Cerebellar cortex (tissue), 1 donor: ENCODE results near the gene SLC35G2.
"Not testable (repeated sequence)": the region's sequence is repeated elsewhere in the genome, so short reads cannot be mapped to it uniquely, and the experiment has no call there.

Experiments used
- DNase-seq: peaks from one replicate; pipeline ENCODE4 v3.0.0-alpha.2; 2015; ENCODE audit warnings: low spot score

SLC35G2 gene

DNA sequence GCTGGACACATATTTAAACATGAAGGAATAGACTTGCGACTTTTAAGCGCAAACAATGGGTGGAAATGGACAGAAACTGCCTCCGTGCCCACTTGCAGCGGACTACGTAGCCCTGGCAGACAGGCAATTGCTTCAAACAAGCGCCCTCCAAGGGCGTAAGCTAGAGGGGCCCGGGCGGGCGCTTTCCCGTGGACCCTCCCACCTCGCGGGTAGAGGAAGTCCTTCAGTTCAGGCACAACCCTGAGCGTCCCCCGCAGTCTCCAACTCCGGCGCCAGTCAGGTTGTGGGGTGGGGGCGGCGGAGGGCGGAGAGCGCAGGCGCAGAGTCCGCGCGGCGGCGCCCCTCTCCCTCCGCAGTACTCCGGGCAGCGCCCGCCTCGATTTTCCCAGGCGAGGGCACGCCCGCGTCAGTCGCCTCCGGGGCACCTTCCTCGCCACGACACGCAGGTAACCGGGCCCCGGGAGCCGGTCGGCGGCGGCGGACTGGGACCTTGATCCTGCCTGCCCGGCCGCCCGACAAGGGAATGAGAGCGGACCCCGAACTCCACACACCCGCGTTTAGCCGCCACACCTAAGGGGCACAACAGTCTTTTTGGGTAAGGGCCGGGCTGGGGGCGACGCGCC, at the start of gene SLC35G2:
SLC35G2 (plus strand) TSS at position 358 of the 623 bp plus-strand sequence. CDS start 35,335 bp downstream, outside the sequence.
- DNase-seq = peak; percentile 79

DNA sequence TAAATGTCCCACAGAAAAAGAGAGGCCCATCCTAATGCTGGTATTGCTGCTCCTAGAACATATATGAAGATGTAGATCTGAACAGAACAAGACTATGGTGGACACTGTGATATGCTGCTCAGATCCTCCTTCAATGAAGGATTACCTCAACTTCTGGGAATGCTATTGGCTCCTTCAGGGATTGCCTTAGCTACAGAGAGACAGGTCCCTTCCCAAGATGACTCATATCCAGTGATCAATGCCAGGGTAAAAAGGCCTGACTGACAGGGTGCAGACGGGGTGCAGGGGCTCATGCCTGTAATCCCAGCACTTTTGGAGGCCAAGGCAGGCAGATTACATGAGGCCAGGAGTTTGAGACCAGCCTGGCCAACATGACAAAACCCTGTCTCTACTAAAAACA, 46.2 kb upstream of the SLC35G2 start:
- DNase-seq = no peak

DNA sequence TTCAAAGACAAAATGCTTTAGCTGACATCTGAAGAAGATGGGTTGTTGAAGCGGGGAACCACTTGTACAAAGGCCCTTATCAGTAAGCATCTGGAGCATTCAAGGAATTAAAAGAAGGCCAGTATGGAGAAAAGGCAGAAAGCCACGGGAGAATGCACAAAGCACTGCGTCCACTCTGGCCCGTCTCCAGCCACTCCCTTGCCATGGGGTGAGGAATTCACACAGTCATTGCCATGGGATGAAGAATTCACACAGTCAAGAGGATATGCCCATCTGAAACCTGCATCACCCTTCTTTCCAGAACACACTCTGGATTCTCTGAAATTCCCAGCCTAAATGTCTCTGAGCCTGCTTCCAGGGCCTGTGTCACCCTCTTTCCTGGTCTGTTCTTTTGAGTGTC, 40.1 kb upstream of the SLC35G2 start:
- no peak for DNase-seq

DNA sequence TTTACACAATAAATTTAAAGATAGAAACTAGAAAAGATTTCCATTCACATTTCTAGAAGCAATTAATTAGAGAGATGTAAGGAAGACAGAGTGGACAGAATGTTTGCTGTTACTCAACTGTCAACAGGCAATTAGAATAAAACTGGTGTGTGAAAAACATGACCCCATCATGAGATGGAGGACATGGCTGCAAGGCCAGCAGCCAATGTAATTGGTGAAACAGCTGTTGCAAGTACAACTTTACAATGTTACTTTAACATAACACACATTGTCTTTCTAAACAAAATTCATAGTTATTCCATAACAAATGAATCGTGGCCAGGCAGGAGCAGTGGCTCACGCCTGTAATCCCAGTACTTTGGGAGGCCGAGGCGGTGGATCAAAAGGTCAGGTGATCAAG, 38.2 kb upstream of the SLC35G2 start:
- no peak for DNase-seq

DNA sequence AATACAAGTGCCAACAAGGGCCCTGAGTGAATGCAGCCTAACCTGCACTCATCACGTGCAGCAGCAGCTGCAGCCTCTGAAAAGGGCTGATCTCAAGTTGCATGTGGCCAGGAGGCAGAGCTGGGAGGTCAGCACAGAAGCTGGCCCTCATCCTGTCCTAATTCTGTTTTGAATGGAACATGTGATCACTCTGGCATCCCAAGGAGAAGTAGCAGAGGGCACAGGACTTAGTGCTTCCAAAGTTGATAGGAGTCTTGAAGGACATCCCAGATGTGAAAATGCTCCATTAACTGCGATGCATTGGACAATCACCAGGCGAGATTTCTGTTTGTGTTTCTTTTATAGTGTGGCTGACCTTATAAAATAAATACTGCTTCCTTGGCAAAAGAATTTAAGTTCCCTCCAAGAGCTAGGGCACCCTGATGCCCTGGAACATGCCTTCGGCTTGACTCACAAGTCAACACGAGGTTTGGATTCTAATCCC, 35.2 kb upstream of the SLC35G2 start:
- no peak for DNase-seq

DNA sequence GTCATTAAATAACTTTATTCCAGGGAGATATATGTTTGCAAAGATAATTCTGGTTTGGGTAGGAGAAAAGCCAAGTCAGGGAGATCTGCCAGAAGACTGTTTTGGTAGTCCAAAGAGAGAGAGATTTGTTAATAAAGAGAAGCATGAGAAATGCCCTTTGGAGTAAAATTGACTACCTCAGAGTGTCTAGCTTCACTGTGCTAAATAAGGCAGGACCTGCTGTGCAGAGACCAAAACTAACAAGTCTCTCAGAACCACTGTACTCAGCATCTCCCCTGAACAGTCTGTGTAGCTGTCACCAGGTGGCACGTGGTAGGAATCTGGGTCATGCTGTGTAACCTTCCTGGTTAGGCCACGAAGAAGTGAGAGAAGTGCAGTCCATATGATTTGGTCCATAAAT, 31.6 kb upstream of the SLC35G2 start:
- DNase-seq = peak; percentile 82

DNA sequence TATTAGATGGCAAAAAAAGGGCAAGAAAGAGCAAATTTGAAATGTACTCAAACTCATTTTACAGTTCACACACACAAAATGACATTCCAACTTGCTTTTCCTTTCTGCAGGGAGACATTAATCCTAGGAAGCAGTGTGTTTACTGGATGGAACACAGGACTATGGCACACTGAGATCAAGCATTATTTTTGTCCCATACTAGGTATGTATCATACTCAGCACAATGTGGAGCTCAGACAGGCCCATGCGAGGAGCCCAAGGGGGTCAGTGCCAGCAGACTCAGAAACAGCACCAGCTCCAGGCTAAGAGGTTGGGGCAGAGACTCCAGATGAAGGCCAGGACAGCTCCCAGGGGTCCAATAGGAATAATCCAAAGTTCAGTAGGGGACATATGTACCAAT, 30.8 kb upstream of the SLC35G2 start:
- no peak for DNase-seq

DNA sequence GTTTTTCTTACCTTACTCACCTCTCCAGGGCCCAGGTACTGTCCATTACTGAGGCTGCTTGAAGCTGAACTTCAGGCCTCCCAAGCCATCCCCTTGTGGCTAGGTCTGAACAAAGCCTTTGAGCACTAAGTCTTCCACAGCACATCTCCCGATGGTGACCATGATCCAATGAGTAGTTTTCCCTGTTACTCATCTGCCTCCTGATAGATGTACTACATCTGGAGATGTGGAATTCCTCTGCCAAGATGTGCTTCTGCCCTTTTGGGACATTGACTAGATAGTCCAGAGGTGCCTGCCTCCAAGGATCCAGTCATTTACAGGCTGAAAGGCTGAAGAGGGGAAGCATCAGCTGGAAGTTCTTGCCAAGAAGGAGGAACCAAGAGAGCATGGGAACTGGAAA, 28.9 kb upstream of the SLC35G2 start:
- DNase-seq = no peak

DNA sequence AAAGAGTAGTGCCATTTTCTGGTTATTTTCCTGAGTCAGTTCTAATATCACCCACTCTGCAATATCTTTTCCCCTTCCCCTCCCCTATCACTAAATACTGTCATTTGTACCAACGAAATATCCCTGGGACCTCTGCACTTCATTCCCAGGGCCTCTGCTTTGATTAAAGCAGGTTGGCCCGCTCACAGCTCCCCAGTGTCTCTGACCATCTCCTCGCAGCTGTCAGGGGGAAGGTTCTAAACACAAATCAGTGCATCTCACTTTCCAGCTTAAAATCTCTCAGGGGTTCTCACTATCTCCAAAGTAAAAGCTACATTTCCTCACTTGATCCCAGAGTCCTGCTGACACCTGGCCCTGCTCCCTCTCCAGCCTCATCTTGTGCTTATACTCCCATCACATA, 28.1 kb upstream of the SLC35G2 start:
- DNase-seq = peak; percentile 74

DNA sequence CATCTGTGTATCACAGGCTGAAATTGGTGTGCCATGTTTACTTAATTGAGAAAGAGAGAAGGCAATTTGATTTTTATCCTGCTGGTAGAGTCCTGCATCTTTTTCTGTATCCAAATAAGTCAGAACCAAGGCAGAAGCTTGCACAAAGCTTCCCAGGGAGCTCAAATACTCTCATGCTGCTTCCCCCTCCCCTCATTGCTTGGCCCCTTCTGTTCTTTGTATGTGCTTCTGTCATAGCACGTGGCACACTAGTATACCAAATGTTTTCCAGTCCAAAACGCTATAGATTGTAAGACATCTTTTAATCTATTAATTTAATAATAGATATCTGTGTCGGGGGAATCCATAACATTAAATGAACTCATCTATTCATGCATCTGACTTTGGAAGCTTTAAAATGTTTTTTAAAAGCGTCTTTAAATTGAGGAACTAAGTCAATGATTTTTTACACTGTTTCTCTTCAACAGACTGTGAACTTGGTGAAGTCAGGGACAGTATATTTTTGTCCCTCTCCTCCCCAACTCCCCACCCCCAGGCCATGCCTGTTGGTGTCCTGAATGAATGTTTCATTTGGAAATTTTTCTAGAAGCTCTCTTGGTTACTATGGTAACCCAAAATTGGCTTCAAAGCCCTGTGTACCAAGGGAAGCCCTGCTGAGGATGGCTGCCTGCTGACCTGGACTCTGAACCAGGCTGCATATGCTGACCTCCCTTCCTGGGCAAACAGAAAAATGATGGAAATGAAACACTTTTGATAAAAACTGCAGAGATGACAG, 26.2 kb upstream of the SLC35G2 start:
- DNase-seq = peak; percentile 97

DNA sequence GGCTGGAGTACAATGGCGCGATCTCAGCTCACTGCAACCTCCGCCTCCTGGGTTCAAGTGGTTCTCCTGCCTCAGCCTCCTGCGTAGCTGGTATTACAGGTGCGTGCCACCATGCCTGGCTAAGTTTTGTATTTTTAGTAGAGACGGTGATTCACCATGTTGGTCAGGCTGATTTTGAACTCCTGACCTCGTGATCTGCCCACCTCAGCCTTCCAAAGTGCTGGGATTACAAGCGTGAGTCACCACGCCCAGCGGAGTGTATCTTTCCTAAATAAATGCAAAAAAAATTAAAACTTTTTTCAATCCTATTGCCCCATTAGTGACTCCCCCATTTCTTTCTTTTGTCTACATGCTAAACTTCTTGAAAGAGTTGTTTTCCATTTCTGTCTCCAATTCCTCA, 17.8 kb upstream of the SLC35G2 start:
- DNase-seq = not testable (repeated sequence)

DNA sequence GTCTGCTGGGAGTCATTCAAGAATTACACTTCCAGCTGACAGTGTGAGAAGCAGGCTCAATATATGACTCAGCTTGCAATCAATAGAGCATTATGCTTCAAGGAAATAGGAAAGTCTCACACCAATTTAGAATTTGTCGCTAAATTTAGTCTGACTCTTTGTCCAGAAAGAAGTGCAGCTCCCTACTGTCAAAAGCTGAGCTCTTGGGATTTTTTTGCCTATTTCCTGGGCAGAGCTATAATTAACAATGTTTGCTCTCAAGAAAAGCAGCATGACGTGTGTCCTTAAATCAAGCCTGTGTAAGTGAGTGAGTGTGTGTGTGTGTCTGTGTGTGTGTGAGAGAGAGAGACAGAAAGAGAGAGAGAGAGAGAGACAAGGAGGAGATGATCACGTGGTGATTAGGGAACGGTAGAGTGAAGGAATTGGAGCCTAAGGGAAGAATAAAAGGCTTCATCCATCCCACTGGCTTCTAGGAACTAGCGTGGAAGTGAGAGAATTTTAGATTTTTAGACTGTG, 16.4 kb upstream of the SLC35G2 start:
- no peak for DNase-seq

DNA sequence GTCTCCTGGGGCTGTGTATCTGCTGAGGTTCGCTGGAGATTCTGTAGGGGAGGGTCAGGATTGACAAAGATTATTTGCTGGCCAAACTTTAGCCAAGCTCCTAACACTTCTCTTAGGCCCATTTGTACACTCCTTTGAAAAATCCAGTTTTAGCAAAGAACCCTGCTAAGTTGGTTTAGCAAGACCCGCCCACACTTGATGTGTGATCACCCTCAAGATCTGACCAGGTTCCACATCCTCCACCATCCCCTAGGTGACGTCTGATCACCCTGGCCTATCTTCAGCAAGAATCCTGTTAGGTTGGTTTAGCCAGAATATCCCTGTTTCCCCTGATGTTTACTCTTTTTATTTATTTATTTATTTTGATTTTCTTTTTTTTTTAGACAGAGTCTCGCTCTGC, 14.8 kb upstream of the SLC35G2 start:
- no peak for DNase-seq

DNA sequence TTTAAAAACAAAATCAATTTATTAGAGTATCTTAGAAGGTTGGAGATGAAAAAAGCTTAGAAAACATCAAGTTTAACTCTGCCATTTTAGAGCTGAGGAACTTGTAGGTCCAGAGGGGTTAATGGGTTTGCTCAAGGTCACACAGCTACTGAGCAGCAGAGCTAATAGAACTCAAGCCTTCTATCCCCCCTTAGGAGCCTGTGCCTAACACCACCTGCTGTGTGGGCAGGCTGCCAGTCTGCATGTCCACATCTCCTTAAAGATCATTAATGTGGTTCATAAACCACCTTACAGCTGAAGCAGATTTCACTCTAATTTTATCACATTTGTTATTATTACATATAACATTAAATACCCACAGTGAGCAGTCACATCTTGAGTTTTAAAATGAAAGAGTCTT, 14.1 kb upstream of the SLC35G2 start:
- no peak for DNase-seq

DNA sequence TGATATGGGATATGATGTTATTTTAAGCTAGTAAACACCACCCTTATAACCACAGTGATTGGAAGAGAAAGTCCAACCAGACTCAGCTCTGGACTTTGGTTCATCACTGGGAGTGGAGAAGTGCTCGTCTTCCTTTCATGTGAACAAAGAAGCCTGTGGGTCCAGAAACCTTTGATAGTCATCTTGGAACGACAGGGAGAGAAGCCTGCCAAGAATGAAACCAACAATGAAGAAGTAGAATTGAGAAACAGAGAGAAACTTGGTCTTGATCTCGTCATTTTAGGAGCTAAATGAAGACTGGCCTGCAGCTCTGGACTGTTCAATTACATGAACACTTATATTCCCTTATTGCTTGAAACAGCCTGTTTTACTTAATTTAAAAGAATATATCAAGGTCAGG, 13.1 kb upstream of the SLC35G2 start:
- DNase-seq = no peak

DNA sequence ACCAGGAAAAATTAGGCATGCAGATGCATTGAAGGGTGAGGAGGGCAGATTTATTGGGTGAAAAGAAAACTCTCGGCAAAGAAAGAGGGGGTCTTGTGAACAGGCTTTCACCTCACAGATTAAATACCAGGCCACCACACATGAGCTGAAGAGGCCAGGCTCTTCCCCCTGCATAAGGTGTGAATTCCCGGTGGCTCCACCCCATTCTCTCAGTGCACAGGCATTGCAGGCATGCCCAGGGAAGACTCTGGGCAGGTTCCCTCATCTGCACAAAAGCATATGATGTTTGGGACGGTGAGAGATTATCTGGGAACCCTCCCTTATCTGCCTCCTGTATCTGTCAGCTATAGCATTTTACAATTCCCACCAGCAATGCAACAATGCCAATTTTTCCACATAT, 7.2 kb upstream of the SLC35G2 start:
- DNase-seq = no peak

DNA sequence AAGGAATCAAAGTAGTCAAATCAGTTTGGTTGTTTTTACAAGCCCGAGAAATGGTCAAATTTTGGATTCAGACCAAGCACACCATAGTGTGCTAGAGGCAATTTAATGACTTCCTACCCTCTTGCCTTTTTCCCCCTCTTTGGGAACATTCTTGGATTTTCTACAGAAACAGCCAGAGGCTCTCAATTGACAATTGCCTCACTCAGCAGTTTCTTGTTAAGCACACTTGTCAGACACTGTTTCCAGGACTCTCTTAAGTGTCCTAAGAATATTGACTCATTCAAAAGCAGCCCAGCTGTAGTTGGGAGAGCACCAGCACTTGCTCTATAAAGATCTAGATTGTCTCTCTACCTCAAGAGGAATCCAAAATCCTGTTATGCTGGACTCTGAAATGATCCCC, 1.5 kb upstream of the SLC35G2 start:
- peak; percentile 30 for DNase-seq

DNA sequence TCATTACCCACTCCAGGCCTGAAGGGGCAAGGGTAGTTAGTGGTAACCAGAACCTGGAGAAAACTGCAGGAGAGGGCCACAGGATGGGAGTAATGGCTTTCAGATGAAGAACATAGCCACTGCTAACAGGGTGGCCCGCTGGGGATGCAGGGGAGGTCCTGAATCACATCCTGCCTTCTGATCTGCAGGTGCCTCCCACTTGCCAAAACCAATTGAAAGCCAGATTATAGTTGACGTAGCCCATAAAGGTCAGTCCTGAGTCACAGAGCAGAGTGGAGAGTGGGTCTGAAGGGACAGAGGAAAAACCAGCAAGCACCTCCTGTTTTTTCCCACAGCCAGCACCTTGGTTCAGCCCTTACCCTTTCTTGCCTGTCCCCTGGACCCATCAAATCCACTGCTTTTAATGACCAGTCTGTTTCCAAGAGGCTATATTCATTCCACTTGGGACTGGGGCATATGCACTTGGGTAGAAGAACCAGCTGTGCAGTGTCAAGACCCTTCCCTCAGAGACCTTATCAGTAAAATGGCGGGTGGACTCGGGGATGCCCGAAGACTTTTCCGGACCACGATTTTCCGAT, 646 bp upstream of the SLC35G2 start:
- DNase-seq = peak; percentile 84

DNA sequence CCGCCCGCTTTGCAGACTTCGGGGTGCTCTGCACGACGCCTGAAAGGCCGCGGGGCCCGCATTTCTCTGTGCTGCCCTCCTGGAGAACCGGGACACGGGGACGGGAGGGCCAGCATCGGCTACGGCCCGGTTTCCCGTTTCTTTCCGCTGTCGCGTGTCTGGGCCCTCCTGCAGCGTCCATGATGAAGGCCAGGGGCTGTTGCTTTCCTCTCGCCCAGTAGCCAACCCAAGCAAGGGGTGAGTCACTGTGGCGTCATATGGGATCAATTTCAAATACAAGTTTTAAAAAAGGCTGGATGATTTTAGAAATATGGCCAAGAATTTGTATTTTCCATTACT, 435 bp downstream of the SLC35G2 start:
- peak; percentile 51 for DNase-seq

DNA sequence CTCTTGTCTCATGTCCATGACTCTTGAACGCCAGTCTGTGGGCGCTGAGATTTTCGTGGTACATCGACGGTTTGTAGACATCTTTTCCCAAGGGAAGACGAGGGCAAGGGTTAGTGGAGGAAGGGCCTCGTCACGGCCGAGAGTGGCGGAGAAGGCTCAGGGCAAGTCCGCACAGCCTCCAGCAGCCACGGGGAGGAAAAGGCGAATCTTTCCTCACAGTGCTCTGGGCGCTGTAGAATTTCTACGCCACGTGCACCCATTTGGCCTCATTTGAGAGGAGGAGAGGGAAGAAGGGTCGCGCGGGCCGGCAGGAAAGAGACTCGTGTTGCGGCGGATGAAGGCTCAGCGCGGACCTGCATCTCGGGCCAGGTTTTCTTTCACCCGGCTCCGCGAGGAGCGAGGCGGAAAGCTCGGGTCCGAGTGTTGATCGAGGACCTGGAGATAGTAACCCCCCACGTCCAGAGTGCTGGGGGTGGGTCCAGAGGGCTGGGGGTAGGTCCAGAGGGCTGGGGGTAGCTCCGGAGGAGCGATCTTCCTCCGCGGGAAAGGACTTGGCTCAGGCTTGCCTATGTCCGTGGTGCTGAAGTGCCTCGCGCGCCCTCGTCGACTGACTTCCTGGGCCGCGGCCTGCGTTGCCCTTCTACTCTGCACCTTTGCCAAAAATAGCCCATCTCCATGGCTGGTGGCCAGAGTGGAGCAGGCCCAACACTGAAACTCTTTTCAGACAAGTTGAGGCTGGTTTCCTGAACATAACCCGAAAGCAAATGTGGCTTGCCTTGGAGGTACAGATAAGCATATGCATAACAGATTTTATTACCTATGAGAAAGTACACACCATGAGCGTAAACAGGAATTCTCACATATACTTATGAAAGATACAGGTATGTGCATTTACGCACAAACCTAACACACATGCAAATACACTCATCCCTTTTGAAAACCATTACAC, 1.1 kb downstream of the SLC35G2 start:
- DNase-seq = peak; percentile 67

DNA sequence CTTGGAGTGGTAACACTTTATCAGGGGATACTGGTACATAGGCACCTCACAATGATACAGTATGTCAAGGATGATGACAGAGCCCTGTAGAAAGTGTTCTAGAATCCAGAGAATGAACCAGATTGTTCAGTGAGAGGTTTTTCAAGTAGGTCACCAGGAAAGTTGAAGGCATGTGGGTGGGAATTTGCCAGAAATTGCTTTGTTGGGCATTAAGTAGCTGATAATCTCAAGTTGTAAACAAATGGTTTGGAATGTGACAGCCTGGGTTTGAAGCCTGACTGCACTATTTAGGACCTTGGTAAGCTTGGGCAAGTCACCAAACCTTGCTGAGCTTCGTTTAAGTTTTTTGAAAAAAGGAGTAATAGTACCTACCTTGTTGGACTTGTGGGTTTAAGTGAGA, 12.5 kb downstream of the SLC35G2 start:
- no peak for DNase-seq
